G401 (cell line): Measurements from ENCODE around the gene ARHGAP29. TPM values are rescaled to one million over a fixed set of nuclear protein-coding genes. Genes with fewer than 3 reads are reported as not detected.

Source experiments
- DNase-seq: peaks from one replicate; pipeline ENCODE4 v3.0.0-alpha.2; 2015; ENCODE audit warnings: low spot score
- in situ Hi-C: cut with HindIII; loops from 2 replicates; pipeline ENCODE4 v1.10.0; 2016; ENCODE audit warnings: low sequenced_read_pairs, mixed read lengths
- total RNA-seq: library from RNA; depleted of rRNA; stranded (reverse); fragments of >200 nt; shearing (Covaris generic); gene quantifications from 2 replicates; pipeline ENCODE4 v1.2.3, GENCODE V29; 2014; rRNA removed

The ARHGAP29 gene
- total RNA-seq, 1 experiment from 2014 or later = 1.2 TPM

DNA sequence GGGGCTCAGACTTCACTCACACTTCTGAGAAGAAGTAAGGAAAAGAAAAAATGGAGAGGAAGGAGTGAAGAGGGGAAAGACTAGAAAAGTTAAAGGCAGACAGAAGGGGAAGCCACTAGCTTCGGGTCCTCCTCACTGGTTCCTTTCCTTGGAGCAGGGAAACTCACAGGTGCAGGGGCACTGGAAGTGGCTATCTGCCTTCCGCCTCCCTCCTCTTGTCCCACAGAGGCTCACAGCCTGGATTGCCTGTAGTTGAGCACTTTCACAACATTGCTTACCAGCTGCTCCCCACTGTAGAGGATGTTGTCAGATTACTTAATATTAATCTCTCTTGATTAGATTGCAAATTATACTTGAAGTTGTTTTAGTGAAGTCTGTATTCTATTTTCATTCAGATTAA lies 94.8 kb downstream of the ARHGAP29 start:
- in situ Hi-C loops = no loop called here
- no peak for DNase-seq

DNA sequence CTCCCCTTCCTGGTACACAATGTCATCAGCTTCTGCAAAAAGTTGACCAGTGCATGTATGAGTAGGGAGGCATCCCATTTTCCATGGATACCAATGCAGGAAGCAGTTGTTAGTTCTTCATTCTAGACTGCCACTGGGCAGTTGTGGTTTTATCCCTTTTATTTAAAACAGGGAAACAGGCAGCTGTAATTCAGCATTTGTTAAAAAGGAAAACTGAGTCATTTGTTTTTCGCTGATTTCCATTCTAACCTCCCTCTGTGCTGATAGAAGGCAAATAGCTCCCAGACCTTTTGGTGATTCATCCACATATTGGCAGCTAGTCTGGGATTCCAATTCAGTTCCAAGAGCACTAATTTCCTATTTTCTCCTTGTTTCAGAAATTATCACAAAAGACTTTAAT lies 95.4 kb downstream of the ARHGAP29 start:
- in situ Hi-C loops = no loop called here
- no peak for DNase-seq

DNA sequence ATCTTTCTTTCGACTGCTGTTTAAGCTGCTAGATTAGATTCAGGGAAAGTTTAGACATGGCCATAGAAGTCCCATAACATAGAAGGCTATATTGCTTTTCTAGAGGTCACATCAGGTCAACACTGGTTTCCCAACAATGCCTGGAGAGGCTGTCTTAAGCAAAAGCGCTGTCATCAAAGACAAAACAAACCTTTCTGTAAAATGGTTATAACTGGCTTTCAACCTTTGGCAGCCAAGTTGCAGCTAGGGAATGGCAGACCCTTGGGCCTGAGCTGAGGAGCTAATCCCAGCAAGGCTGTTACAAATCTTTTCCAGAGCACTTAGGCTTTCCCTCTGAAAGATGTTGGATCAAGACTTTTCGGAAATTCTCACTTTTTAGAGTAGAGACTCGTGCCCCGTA lies 105.3 kb downstream of the ARHGAP29 start:
- in situ Hi-C loops = no loop called here
- DNase-seq = no peak

DNA sequence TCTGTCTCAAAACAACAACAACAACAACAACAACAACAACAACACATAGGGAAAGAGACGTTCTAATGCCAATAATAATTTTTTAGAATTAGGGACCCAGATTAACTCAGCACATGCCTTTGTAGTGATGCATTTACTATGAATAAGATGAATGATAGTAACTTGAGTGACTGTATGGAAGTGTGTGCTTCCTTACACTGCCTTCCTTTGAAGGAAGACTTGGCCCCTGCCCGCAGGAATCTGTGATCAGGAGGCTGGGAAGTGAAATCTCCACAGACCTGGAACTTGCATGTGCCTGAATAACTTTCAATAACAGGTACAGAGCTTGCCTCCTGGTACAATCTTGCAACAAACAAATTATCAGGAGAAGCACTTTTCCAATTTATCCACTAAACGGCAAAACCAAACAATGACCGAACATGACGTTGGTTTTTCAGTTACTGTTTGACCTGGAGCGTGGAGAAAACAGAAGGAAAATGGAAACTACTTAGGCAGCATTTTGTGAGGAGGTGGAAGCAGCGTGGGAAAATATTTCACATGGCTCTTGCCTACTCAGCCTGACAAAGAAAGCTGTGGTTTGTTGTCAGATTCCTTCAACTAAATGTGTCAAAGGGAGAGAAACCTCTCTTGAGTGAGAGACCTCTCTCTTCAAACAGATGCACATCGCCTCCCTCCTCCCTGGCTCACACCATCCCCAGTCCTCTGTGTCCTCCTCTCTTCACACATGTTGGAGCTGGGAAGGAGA lies 106.4 kb downstream of the ARHGAP29 start:
- no peak for DNase-seq
- in situ Hi-C loops = no loop called here

DNA sequence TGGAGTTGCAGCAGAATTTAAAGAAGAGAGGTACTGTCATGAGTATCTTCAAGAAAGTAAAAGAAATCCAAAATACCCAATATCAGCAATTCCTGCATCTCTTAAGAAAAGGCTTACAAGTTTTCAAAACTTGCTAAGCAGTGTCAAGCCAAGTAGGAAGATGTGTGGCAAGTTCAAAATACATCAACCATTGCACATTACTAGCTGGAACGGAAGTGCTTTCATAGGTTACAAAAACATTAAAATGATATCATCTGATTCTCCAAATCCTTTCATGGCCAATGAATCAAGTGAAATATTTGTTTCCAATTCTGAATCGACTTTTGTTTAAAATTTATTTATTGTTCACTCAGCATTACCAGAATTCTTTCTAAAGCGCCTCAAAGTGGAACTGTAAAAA lies 110.7 kb downstream of the ARHGAP29 start:
- no peak for DNase-seq
- in situ Hi-C loops = no loop called here

DNA sequence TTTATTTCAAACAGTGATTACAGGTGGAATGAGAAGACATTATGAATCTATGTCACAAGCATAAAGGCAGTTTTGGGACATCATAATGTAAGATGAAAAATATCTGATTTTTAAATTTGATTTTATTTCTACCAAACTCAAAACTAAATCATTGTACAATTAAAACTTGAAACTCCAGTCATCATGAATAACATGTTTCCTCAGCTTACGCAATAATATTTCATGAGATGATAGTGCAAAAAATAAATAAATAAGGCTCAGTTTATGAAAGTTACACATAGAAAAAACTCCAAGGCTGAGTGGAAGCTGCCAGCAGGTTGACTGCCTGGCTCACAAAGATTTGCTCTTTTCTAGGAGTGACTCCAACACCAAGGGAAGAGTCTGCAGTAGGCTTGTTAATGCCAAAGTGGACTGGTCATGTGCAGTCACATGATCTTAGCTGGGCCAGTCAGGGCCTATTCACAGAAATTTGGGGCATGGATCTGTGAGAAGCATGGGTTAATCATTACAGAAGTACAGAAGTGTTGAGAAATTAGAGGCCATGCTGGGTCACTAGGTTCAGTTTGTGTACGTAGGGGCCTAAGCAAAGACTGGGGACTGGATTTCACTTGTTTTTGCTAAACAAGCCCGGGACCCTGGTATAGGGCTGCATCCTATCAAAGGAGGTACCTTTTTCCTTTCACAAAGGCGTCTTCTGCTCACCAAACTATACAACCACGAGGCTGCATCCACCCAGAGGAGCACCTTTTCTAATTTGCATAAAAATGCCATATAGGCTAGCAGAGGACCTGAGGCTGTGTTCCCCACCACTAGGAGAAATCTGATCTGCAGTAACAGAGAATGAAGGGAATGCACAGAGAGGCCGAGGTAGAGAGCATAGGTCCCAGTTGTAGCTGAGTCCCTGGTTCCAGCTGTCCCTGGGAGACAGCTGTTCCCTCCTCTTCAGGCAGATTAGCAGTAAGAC lies 111.6 kb downstream of the ARHGAP29 start:
- in situ Hi-C loops = no loop called here
- no peak for DNase-seq

DNA sequence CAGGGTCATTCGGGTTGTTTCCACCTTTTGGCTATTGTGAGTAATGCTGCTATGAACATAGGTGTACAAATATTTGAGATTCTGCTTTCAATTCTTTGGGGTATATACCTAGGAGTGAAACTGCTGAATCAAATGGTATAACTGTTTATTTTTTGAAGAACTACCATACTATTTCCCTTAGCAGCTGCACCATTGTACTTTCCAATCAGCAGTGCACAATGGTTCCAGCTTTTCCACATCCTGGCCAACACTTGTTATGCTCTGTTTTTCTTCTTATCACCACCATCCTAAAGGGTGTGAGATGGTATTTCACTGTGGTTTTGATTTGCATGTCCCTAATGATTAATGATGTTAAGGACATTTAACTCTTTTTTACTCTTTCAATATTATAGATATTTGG lies 112.8 kb downstream of the ARHGAP29 start:
- in situ Hi-C loops = no loop called here
- no peak for DNase-seq

DNA sequence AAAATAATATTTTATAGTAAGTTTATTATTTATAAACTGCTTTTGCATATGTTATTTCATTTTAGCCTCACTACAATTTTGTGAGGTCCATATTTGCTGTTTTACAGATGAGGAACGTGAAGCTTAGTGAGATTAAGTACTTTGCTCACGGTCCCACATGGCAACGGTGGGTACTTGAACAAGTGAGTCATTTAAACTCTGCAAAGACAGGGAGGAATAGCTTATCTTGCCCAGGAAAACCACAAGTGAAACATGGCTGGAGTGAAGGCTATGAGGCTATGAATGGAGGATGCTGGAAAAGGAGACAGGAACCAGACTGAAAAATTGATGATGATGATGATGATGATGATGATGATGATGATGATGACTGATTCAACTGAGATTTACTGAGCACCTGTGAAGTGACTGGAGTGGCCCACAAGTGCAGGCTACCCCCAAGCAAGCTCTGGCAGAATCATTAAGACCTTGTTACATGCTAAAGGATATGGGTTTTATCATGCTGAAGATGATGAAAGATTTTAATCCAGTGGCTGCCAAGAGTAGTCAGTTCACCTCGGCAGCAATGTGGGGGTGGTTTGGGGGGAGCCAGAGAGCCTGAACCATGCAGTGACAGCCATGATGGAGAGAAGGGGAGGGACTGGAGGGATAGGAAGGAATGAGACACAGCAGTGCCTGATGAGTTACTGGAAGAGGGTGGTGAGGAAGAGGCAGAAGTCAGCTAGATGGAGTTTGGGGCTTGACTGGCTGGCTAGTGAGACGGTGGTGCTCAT lies 115.0 kb downstream of the ARHGAP29 start:
- no peak for DNase-seq
- in situ Hi-C loops = no loop called here

Other genes with a start within 250 kb of the ARHGAP29 start
- 0.62 and 1.8 TPM in 2 replicates for gene ABCA4, start 116.4 kb downstream of the ARHGAP29 start, total RNA-seq
- 21.9 and 23.6 TPM in 2 replicates for gene ABCD3, start 180.8 kb upstream of the ARHGAP29 start, total RNA-seq